Nephron progenitor cell (in vitro differentiated cells): Measurements from ENCODE around the gene FBP2.

Experiments
- DNase-seq: peaks from one replicate; pipeline ENCODE4 v3.0.0; 2021
- H3K27ac Mint-ChIP-seq: 2 replicates; pipeline ENCODE4 v1.8.0; 2021; ENCODE audit warnings: mild to moderate bottlenecking, moderate library complexity, mixed read lengths
- H3K27me3 Mint-ChIP-seq: 2 replicates; pipeline ENCODE4 v1.8.0; 2021; ENCODE audit warnings: mild to moderate bottlenecking, low read depth, mixed read lengths; ENCODE audit not compliant: poor library complexity
- H3K36me3 Mint-ChIP-seq: 2 replicates; pipeline ENCODE4 v1.8.0; 2021; ENCODE audit warnings: low read depth, mixed read lengths
- H3K4me1 Mint-ChIP-seq: 2 replicates; pipeline ENCODE4 v1.8.0; 2021; ENCODE audit warnings: mixed read lengths
- H3K4me3 Mint-ChIP-seq: 2 replicates; pipeline ENCODE4 v1.8.0; 2021; ENCODE audit warnings: mild to moderate bottlenecking, moderate library complexity, mixed read lengths
- H3K9me3 Mint-ChIP-seq: 2 replicates; pipeline ENCODE4 v1.8.0; 2021; ENCODE audit warnings: mild to moderate bottlenecking, moderate library complexity, mixed read lengths
- CTCF ChIP-seq: fragments of 200-600 bp; sonication (generic); IDR thresholded peaks from 2 replicates; pipeline ENCODE4 v1.5.0; 2021; ENCODE audit warnings: antibody characterized with exemption

Gene FBP2

GRCh38 chr9:94638335-94639060 is 44.9 kb upstream of the FBP2 start:
- peak overlapping the region; percentile 88 for H3K4me3 Mint-ChIP-seq
- no peaks in the 10 kb centered on the region for H3K9me3 Mint-ChIP-seq
- TF ChIP-seq CTCF = no peak
- no peak for DNase-seq
- H3K4me1 Mint-ChIP-seq = peaks cover 16% of the 10 kb centered on the region
- no peaks in the 10 kb centered on the region for H3K36me3 Mint-ChIP-seq
- peaks cover 71% of the 10 kb centered on the region for H3K27me3 Mint-ChIP-seq
- no peak overlapping the region for H3K27ac Mint-ChIP-seq

GRCh38 chr9:94632737-94633136 is 39.1 kb upstream of the FBP2 start:
- H3K9me3 Mint-ChIP-seq = no peaks in the 10 kb centered on the region

GRCh38 chr9:94631599-94631998 is 38.0 kb upstream of the FBP2 start:
- Mint-ChIP-seq H3K9me3 (no peaks in the 10 kb centered on the region), H3K27ac (no peak overlapping the region), H3K27me3 (peaks cover 62% of the 10 kb centered on the region), H3K4me3 (no peak overlapping the region), H3K36me3 (no peaks in the 10 kb centered on the region), H3K4me1 (no peaks in the 10 kb centered on the region)
- no peak for TF ChIP-seq CTCF
- DNase-seq = no peak

More at GRCh38 chr9:94632737-94633136, 39.1 kb upstream of the FBP2 start:
- H3K4me3 Mint-ChIP-seq = no peak overlapping the region
- DNase-seq = no peak
- H3K27ac Mint-ChIP-seq = no peak overlapping the region
- no peaks in the 10 kb centered on the region for H3K36me3 Mint-ChIP-seq
- no peaks in the 10 kb centered on the region for H3K4me1 Mint-ChIP-seq
- peaks cover 66% of the 10 kb centered on the region for H3K27me3 Mint-ChIP-seq
- TF ChIP-seq CTCF = no peak

GRCh38 chr9:94630833-94631232 is 37.2 kb upstream of the FBP2 start:
- Mint-ChIP-seq H3K9me3 (no peaks in the 10 kb centered on the region), H3K36me3 (no peaks in the 10 kb centered on the region), H3K4me3 (no peak overlapping the region), H3K27ac (no peak overlapping the region), H3K27me3 (peaks cover 54% of the 10 kb centered on the region), H3K4me1 (no peaks in the 10 kb centered on the region)
- DNase-seq = no peak
- no peak for TF ChIP-seq CTCF

DNA sequence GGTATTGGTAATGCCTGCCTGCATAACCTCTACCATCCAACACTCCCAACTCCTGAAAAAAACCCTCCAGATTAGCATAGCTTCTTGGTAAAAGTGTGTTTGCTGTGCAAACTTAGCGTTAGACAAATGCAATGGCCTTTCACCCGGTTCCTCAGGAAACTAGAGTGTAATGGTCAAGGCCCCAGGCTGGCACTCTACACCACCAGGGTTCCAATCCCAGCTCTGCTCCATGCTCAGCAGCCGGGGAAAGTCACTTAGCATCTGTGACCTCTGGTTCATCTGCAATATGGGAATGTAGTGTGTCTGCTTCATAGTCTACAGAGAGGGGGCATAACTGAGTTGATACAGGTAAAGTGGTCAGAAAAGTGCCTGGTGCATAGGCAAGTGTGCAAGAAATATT is 36.7 kb upstream of the FBP2 start:
- TF ChIP-seq CTCF = no peak
- no peak for DNase-seq
- Mint-ChIP-seq H3K27ac (no peak overlapping the region), H3K4me3 (no peak overlapping the region), H3K9me3 (no peaks in the 10 kb centered on the region), H3K27me3 (peaks cover 49% of the 10 kb centered on the region), H3K36me3 (no peaks in the 10 kb centered on the region), H3K4me1 (no peaks in the 10 kb centered on the region)

DNA sequence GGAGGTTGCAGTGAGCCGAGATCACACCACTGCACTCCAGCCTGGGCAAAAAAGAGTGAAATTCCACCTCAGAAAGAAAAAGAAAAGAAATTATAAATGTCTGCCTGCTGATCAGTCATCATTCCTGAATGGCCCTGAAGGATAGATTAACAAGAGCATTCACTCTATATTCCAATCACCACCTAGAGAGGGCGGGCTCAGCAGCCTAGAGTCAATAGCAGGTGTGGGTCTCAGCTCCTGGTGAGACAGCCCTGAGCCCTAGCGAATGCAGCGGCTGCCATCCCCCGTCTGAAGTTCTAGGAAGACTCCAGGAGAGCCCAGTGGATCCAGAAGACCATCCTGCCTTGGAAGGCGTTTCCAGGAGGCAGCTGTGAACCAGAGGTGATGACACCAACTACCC is 33.7 kb upstream of the FBP2 start:
- no peaks in the 10 kb centered on the region for H3K36me3 Mint-ChIP-seq
- no peak for TF ChIP-seq CTCF
- H3K27me3 Mint-ChIP-seq = peaks cover 36% of the 10 kb centered on the region
- no peak overlapping the region for H3K27ac Mint-ChIP-seq
- no peak overlapping the region for H3K4me3 Mint-ChIP-seq
- no peaks in the 10 kb centered on the region for H3K9me3 Mint-ChIP-seq
- no peaks in the 10 kb centered on the region for H3K4me1 Mint-ChIP-seq
- DNase-seq = no peak
